ENCODE data around the gene CCL24.
"Not testable (repeated sequence)": the region's sequence is repeated elsewhere in the genome, so short reads cannot be mapped to it uniquely, and the experiment has no call there.

Gene CCL24

GRCh38 chr7:75813781-75814236 lies at the start of gene CCL24:
Gene CCL24, minus strand, starts transcription at chr7:75813806. Its CDS starts 91 bp downstream, at chr7:75813715.
- in situ Hi-C loops (cut with MboI; ENCODE audit: low sequenced_read_pairs) = no loop called here

GRCh38 chr7:75861636-75862035 lies 48.0 kb upstream of the CCL24 start:
- in situ Hi-C loops (cut with MboI; ENCODE audit: low sequenced_read_pairs) = no loop called here

- in situ Hi-C loops (cut with MboI; ENCODE audit: low sequenced_read_pairs) = no loop called here
These were observed 44.8 kb upstream of the CCL24 start for GRCh38 chr7:75858410-75858809.

DNA sequence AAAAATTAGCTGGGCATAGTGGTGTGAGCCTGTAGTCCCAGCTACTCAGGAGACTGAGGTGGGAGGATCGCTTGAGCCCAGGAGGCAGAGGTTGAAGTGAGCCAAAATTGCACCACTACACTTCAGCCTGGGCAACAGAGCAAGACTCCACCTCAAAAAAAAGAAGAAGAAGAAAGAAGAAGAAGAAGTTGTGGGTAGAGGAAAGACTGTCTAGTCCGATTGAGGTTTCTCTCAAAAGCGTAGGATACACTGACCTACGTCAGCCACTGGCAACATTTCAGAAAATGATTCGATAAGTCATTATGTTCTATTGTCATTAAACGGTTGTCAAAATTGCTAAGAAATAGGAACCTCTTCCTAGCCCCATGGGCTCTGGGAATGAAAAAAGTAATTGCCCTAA lies 42.9 kb upstream of the CCL24 start:
- in situ Hi-C loops (cut with MboI; ENCODE audit: low sequenced_read_pairs) = no loop called here

GRCh38 chr7:75854813-75855345 lies 41.3 kb upstream of the CCL24 start:
- in situ Hi-C loops (cut with MboI; ENCODE audit: low sequenced_read_pairs) = not testable (repeated sequence)

- in situ Hi-C loops (cut with MboI; ENCODE audit: low sequenced_read_pairs) = no loop called here
These were observed 40.6 kb upstream of the CCL24 start for GRCh38 chr7:75854233-75854632.

GRCh38 chr7:75850235-75850634 lies 36.6 kb upstream of the CCL24 start:
- in situ Hi-C loops (cut with MboI; ENCODE audit: low sequenced_read_pairs) = no loop called here

DNA sequence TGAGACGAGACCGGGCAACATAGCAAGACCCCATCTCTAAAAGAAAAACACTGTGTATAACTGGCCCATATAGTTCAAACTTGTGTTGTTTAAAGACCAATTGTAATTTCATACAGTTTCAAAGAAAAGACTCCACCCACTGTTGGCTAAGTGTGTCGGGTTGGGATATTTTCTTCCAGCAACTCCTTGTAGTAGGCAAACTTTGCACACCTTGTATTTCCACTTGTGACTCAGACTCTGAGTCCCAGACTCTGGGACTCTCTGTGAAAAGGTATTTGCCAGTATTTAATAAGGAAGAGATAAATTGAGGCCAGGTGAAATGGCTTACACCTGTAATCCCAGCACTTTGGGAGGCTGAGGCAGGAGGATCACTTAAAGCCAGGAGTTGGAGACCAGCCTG lies 36.0 kb upstream of the CCL24 start:
- in situ Hi-C loops (cut with MboI; ENCODE audit: low sequenced_read_pairs) = no loop called here

DNA sequence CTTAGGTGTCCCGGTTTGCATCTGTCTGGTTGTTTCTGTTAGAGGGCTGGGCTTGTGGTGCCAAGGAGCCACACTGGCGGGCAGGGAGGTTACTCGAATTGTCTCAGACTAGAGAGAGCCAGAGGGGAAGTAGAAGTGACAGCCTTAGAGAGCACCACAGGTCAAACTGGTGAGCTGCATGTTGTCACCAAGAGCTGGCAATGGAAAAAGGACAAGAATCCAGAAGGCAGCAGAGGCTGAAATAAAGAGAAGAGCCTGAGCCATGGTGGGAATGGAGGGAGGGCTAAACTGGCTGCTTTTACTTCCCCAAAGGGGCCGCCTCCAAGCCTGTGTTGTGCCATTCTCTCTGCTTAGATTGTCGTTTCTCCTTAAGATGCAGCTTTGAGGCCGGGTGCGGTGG lies 34.1 kb upstream of the CCL24 start:
- in situ Hi-C loops (cut with MboI; ENCODE audit: low sequenced_read_pairs) = no loop called here

- in situ Hi-C loops (cut with MboI; ENCODE audit: low sequenced_read_pairs) = not testable (repeated sequence)
These were observed 31.5 kb upstream of the CCL24 start for GRCh38 chr7:75845132-75845531.

GRCh38 chr7:75844158-75844557 lies 30.6 kb upstream of the CCL24 start:
- in situ Hi-C loops (cut with MboI; ENCODE audit: low sequenced_read_pairs) = no loop called here

DNA sequence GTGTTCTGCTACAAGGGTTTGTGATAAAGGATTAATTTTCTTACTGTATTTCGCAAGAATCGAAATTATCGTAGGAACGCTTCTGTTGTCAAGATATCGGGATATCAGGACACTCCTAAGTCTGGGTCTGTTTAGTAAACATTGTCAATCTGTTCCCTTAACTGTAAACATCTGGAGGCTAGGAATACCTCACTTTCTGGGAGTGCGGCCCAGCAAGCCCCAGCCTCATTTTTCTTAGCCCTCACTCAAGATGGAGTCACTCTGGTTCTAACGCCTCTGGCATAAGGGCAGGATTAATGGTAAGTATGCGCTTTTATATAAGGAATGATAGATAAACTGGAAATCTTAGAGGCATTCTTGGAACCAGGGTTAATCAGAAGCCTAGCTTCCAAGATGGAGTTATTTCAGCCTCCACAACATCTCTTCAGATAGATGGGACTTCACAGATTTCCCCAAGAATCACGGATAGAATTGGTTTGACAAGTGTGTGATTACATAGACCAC lies 30.1 kb upstream of the CCL24 start:
- in situ Hi-C loops (cut with MboI; ENCODE audit: low sequenced_read_pairs) = no loop called here

GRCh38 chr7:75842836-75843446 lies 29.3 kb upstream of the CCL24 start:
- in situ Hi-C loops (cut with MboI; ENCODE audit: low sequenced_read_pairs) = no loop called here

DNA sequence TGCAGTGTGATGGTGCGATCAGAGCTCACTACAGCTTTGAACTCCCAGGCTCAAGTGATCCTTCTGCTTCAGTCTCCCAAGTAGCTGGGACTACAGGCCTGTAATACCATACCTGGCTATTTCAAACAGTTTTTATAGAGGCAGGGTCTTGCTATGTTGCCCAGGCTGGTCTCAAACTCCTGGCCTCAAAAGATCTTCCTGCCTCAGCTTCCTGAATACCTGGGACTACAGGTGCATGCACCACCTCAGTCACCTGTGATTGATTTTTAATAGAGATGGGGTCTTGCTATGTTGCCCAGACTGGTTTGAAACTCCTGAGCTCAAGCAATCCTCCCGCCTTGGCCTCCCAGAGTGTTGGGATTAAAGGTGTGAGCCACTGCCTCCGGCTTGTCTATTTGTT lies 26.4 kb upstream of the CCL24 start:
- in situ Hi-C loops (cut with MboI; ENCODE audit: low sequenced_read_pairs) = no loop called here

GRCh38 chr7:75838281-75838930 lies 24.8 kb upstream of the CCL24 start:
- in situ Hi-C loops (cut with MboI; ENCODE audit: low sequenced_read_pairs) = not testable (repeated sequence)

- in situ Hi-C loops (cut with MboI; ENCODE audit: low sequenced_read_pairs) = no loop called here
These were observed 23.2 kb upstream of the CCL24 start for GRCh38 chr7:75836798-75837197.

- in situ Hi-C loops (cut with MboI; ENCODE audit: low sequenced_read_pairs) = no loop called here
These were observed 22.2 kb upstream of the CCL24 start for GRCh38 chr7:75835688-75836285.

DNA sequence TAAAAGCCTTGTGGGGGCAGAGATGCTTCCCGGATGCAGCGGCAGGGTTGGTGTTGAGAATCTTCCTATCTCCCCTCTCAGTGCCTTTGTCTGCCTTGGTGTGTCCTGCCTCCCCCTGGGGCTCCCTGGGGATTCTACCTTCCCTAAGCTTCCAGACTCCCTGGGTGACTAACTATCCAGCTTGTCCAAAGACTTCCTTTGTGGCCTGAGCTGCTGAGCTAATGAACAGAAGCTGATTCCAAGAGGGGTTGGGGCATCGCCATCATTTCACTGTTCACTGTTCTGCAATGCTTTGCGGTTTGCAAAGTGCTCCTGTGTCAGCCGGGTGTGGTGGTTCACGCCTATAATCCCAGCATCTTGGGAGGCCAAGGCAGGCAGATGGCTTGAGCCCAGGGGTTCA lies 20.1 kb upstream of the CCL24 start:
- in situ Hi-C loops (cut with MboI; ENCODE audit: low sequenced_read_pairs) = not testable (repeated sequence)

GRCh38 chr7:75830978-75831377 lies 17.4 kb upstream of the CCL24 start:
- in situ Hi-C loops (cut with MboI; ENCODE audit: low sequenced_read_pairs) = no loop called here

- in situ Hi-C loops (cut with MboI; ENCODE audit: low sequenced_read_pairs) = not testable (repeated sequence)
These were observed 16.1 kb upstream of the CCL24 start for GRCh38 chr7:75829656-75830055.

GRCh38 chr7:75823198-75823910 lies 9.7 kb upstream of the CCL24 start:
- in situ Hi-C loops (cut with MboI; ENCODE audit: low sequenced_read_pairs) = no loop called here
